HG02970 (cell line): ENCODE data around the gene MMP15.

Experiments used
- ATAC-seq: cut with Tn5 transposase; IDR thresholded peaks from one replicate; pipeline ENCODE4 v1.9.1; 2021; ENCODE audit warnings: mild to moderate bottlenecking, moderate library complexity, moderate number of reproducible peaks; ENCODE audit not compliant: unreplicated experiment, low FRiP score

The MMP15 gene

DNA sequence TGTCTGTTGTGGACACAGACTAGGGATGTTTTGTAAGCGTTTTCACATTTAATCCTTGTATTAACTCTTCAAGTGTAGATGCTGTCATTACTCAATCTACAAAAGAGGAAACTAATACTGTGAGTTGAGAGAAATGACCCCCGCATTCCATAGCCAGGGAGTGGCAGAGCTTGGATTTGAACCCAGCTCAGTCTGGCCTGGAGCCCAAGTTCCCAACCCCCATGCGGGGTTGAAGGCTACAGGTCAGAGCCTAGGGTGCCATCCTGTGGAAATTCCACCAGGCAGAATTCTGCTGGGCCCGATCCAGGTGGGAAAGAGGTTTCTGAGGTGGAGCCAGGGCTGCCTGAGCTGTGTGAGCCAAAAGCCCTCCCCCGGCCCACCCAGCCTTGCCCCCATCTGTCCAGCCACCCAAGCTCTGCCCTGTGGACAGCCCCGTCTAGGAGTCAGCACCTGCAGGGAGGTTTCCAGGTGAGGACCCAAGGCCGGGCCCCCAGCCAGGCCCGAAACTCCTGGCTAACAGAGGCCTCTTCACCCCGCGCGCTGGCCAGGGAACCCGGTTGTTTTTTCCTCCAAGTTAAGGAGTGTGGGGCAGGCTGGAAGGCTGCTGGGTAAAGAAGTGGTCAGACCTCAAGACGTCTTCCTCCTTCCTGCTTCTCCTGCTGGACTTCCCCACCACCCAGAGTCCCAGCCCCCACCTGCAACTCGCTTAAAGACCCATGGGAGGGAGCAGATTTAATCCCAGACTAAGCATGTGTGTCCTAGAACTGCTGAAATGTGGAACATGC, 5.7 kb downstream of the MMP15 start:
- no peak for ATAC-seq

DNA sequence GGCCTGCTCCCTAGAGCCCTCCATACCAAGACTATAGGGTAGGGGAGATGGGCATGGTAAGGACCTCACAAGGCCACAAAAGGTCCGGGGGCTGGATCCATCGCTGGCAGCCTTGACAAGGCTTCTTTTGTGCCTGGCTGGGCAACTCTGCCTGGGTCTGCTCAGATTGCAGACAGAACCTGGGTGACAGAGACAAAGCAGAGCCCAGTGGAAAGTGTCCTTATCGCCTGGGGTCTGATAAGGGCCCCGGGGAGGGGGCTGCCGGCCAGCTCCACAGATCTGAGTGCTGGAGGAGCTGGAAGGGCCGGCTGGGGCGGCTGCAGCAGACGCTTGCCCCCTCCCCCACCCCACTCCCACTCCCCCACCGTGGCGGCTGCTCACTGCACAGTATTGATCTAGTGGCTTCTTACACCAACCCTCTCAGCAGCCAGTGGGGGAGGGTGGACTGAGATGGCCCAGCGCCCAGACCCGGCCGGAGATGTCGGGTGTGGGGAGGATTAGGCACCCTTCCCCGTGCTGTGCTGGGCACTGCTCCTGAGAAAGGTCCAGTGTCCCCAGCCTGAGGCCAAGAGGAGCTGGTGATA, 7.2 kb downstream of the MMP15 start:
- no peak for ATAC-seq

- ATAC-seq, result no peak
Observed at GRCh38 chr16:58034128-58034685, 8.7 kb downstream of the MMP15 start.

GRCh38 chr16:58034774-58035173, 9.2 kb downstream of the MMP15 start:
- no peak for ATAC-seq

DNA sequence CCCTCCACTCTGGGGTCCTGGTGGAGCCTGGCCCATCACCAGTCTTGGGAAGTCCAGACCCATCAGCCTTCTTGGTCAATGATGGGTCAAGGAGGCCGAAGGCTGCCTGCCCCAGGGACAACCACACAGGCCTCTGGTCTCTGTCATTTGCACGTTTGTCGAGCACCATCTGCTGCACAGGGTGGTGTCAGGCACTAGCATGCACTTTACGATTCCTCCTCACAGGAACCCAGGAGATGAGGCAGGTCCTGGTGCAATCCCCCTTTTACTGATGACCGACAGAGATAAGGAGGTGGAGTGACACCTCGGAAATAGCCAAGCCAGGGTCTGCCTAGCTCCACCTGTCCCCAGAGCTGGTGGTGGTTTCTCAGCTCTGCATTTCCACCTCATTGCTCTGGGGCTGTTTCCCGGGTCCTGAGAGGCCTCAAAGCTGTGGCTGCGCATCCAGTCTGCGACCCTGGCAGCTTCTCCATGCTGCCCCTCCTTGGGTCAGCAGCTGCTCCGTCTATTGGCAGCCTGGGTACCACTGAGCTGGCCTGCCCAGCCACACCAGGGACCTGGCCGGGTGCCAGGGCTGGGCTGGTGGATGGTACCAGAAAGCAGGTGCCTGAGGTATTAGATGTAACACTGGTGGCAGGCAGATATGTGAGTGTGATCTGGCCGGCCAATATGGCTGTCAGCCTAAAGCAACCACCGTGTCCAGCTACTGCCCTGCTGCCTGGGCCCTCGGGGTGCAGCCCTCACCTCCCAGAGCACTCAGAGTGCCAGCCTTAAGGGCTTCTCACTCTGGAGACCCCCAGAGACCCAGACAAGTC, 10.0 kb downstream of the MMP15 start:
- ATAC-seq, result no peak

- ATAC-seq, result no peak
Observed at GRCh38 chr16:58036943-58037342, 11.4 kb downstream of the MMP15 start.

DNA sequence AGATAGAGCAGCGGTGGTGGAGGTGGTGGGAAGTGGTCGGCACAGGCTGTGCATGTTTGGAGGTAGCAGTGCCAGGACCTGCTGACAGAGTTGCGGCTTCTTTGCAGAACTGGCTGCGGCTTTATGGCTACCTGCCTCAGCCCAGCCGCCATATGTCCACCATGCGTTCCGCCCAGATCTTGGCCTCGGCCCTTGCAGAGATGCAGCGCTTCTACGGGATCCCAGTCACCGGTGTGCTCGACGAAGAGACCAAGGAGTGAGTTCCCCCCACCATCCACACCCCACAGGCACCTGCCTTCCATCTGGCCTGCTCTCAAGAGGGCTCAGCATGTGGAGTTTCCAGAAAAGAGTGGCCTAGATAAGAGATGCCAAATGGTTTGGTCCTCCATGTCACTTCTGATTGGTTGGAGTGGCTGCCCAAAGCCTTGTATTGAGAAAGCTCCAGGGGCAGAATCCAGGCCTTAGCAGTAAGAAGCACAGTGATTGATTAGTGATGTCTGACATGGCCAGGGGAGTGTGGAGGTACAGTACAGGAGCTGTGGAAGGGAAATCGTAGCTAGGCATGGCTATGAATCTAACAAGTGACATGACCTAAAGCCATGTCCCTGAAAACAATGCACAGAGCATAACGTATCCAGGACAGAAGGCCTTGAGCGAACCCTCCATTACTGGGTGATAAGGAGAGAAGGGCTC, 12.0 kb downstream of the MMP15 start:
- no peak for ATAC-seq

DNA sequence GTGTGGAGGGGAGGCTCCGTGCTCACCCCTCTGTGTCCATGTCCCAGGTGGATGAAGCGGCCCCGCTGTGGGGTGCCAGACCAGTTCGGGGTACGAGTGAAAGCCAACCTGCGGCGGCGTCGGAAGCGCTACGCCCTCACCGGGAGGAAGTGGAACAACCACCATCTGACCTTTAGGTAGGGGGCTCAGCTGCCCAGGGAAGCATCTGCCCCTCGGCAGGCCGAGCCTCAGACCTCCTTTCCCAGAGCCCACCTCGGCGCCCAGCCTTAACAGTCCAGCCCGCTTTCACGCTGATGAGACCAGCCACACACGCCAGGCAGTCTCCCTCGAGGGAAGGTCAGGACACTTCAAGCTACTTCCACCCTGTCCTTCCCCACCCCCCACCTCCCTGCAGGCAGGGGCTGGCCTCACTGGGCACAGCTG, 12.7 kb downstream of the MMP15 start:
- no peak for ATAC-seq

- ATAC-seq, result no peak
Observed at GRCh38 chr16:58039829-58040495, 14.4 kb downstream of the MMP15 start.

- ATAC-seq, result no peak
Observed at GRCh38 chr16:58040496-58040846, 14.9 kb downstream of the MMP15 start.

GRCh38 chr16:58040945-58041627, 15.5 kb downstream of the MMP15 start:
- ATAC-seq, result no peak

DNA sequence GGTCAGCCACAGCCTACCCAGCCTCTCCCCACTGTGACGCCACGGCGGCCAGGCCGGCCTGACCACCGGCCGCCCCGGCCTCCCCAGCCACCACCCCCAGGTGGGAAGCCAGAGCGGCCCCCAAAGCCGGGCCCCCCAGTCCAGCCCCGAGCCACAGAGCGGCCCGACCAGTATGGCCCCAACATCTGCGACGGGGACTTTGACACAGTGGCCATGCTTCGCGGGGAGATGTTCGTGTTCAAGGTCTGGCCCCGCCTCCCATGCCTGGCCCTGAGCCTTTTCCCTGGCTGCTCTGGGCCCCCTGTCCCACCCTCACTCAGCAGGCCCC, 16.0 kb downstream of the MMP15 start:
- ATAC-seq, result no peak

- ATAC-seq, result no peak
Observed at GRCh38 chr16:58042001-58042885, 16.7 kb downstream of the MMP15 start.

GRCh38 chr16:58042886-58043515, 17.4 kb downstream of the MMP15 start:
- no peak for ATAC-seq

GRCh38 chr16:58043571-58044155, 18.1 kb downstream of the MMP15 start:
- no peak for ATAC-seq

- ATAC-seq, result no peak
Observed at GRCh38 chr16:58044266-58045019, 18.9 kb downstream of the MMP15 start.

GRCh38 chr16:58045096-58045495, 19.5 kb downstream of the MMP15 start:
- no peak for ATAC-seq
